ENCODE data around the gene SYP. TPM values are rescaled to one million over a fixed set of nuclear protein-coding genes. Genes with fewer than 3 reads are reported as not detected.

Gene SYP
- total RNA-seq (2014; rRNA removed; shearing (Covaris generic)): 0.16 and 0.53 TPM in 2 replicates

DNA sequence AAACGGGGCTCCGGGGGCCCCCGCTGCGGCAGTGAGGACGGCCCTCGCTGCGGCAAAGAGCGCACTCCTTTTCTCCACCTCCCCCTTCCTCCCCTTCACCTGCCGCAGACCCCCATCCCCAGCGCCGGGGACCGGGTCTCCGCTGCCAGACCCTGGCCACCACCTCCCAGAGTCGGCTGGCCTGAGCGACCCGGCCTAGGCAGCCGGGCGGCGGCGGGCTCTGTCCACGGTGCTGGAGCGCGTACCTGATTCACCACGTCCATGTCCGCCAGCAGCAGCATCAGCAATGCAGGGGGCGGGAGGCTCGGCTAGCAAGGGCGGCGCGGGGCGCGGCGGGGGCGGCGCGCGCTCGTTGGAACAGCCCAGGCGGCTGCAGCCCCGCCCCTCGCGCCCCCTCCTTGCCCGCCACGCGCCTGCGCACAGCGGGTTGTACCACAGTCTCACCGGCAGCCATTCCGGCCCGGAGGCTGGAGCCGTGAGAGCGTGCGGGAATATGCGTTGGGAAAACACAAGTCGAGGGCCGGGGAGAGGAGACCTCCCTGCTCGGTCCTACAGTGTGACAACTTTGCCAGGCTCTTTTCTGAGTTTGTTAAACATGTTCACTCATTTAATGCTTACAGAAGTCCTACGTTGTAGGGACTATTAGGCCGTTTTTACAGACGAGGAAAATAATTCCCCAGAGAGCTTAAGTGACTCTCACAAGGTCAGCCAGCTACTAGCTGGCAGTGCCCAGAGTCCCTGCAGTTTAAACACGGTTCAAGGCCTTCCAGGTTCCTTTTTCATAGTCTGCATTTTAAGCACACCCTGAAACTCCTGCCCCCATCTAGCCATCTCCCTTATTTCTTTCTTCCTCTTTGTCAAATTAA is at the start of gene SYP:
TSS of gene SYP (minus strand) at position 288 of the 866 bp plus-strand sequence. CDS start at position 281, 7 bp downstream.
- DNase-seq (ENCODE audit: low read depth in 1 of 2, low spot score in 2 of 2): peak; percentile 70 to 85
- H3K9me3 ChIP-seq (replicated peaks): no peaks in the 10 kb centered on the region
- H3K36me3 ChIP-seq: no peaks in the 10 kb centered on the region
- H3K27me3 ChIP-seq (replicated peaks): no peaks in the 10 kb centered on the region
- peaks cover 6% of the 10 kb centered on the region; the same call in 1 of the 2 replicates for H3K4me1 ChIP-seq (replicated peaks)
- H3K27ac ChIP-seq: no peak within 1 kb of the TSS
- H3K4me3 ChIP-seq: peak within 1 kb of the TSS; percentile 8; the same call in 1 of the 2 replicates

DNA sequence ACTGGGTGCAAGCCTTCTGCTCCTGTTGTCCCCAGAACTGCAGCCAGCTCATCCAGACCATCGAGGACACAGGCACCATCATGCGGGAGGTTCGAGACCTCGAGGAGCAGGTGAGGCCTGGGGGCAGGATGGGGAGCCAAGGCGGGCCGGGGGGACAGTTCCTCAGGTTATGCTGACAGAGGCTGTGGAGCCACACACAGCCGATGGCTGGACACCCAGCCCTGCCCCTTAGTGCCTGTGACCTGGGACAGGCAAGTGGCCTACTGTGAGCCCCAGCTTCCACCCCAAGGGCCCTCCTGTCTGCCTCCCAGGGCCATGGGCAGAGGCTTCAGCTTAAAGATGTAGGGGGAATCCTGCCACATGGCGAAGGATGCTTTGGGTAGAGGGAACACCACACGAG is 49.6 kb upstream of the SYP start:
- Histone ChIP-seq H3K4me1 (replicated peaks) (no peaks in the 10 kb centered on the region), H3K4me3 (no peak overlapping the region), H3K9me3 (replicated peaks) (no peaks in the 10 kb centered on the region), H3K27me3 (replicated peaks) (no peaks in the 10 kb centered on the region), H3K36me3 (no peaks in the 10 kb centered on the region), H3K27ac (no peak overlapping the region)
- no peak for DNase-seq (ENCODE audit: low read depth in 1 of 2, low spot score in 2 of 2)

DNA sequence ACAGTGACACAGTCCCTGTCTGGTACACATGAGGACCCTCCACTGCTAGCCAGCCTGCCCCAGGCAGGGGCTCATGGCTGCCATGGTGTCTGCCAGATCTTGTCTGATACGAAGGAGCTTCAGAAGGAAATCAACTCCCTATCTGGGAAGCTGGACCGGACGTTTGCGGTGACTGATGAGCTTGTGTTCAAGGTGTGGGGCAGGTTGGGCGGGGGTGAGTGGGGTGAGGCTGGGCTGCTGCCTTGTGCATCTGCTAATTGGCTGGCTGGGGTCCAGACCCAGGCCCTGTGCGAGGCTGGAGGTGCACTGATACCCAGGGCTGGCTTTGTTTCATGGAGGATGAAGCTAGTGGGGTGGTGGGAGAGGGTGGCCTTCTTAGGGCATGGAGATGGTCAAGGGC is 49.1 kb upstream of the SYP start:
- no peak for DNase-seq (ENCODE audit: low read depth in 1 of 2, low spot score in 2 of 2)
- no peaks in the 10 kb centered on the region for H3K9me3 ChIP-seq (replicated peaks)
- H3K4me3 ChIP-seq: no peak overlapping the region
- H3K27ac ChIP-seq: no peak overlapping the region
- H3K4me1 ChIP-seq (replicated peaks): no peaks in the 10 kb centered on the region
- no peaks in the 10 kb centered on the region for H3K27me3 ChIP-seq (replicated peaks)
- H3K36me3 ChIP-seq: no peaks in the 10 kb centered on the region

DNA sequence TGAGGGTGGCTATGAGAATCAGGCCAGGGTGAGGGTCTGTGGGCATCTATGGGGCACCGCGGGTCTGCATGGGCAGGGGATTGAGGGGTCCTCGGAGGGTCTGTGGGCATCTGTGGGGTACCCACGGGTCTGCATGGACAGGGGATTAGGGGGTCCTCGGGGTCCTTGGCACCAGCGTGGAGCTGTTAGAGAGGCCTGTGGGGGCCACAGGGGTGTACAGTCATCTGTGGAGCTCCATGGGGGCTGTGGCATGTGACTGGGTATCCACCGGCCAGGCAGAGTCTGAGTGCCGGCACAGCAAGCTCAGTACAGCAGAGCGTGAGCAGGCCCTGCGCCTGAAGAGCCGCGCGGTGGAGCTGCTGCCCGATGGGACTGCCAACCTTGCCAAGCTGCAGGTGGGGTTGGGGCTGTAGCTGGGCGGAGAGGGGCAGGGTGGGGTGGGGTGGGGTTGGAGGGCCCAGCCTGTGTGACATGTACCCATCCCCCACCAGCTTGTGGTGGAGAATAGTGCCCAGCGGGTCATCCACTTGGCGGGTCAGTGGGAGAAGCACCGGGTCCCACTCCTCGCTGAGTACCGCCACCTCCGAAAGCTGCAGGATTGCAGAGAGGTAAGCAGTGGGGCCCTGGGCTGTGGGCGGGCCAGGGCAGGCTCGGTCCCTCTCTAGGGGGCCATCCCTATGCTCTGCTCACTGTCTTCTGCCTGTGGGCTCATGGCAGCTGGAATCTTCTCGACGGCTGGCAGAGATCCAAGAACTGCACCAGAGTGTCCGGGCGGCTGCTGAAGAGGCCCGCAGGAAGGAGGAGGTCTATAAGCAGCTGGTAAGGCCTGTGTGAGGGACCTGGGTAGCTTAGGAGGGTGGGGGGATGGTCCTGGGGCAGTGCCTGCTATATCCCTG is 48.2 kb upstream of the SYP start:
- DNase-seq (ENCODE audit: low read depth in 1 of 2, low spot score in 2 of 2): no peak
- no peak overlapping the region for H3K4me3 ChIP-seq
- H3K4me1 ChIP-seq (replicated peaks): no peaks in the 10 kb centered on the region

DNA sequence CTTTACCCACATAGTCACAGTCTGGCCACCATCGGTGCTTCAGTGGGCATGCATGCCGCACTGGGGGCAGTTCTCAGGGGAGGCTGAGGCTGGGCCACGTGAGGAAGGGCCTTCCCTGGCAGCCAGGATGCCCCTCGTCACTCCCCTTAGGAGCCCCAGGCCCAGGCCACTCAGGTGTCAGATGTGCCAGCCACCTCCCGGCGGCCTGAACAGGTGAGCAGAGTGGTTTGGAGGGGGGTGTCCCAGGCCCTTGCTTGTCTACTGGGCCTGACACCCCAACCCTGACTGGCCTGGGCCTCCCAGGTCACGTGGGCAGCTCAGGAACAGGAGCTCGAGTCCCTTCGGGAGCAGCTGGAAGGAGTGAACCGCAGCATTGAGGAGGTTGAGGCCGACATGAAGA is 47.4 kb upstream of the SYP start:
- Histone ChIP-seq H3K27ac (no peak overlapping the region), H3K36me3 (no peaks in the 10 kb centered on the region), H3K9me3 (replicated peaks) (no peaks in the 10 kb centered on the region), H3K4me3 (no peak overlapping the region), H3K27me3 (replicated peaks) (no peaks in the 10 kb centered on the region), H3K4me1 (replicated peaks) (no peaks in the 10 kb centered on the region)
- no peak for DNase-seq (ENCODE audit: low read depth in 1 of 2, low spot score in 2 of 2)

More for the DNA sequence above, 48.2 kb upstream of the SYP start:
- no peak overlapping the region for H3K27ac ChIP-seq
- no peaks in the 10 kb centered on the region for H3K36me3 ChIP-seq
- no peaks in the 10 kb centered on the region for H3K9me3 ChIP-seq (replicated peaks)
- no peaks in the 10 kb centered on the region for H3K27me3 ChIP-seq (replicated peaks)

DNA sequence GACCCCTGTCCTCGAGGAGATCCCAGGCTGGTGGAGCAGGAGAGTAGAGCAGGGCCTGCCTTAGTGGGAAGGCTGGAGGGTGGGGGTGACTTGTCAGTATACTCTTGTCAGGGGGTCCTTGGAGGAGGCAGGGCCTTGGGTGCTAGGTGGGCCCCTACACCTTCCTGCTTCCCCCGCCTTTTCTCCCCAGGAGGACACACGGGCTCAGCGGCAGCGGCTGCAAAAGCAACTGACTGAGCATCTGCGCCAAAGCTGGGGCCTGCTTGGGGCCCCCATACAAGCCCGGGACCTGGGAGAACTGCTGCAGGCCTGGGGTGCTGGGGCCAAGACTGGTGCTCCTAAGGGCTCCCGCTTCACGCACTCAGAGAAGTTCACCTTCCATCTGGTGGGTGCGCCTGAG is 46.5 kb upstream of the SYP start:
- H3K9me3 ChIP-seq (replicated peaks): no peaks in the 10 kb centered on the region
- DNase-seq (ENCODE audit: low read depth in 1 of 2, low spot score in 2 of 2): no peak
- no peaks in the 10 kb centered on the region for H3K27me3 ChIP-seq (replicated peaks)
- no peak overlapping the region for H3K4me3 ChIP-seq
- no peak overlapping the region for H3K27ac ChIP-seq
- H3K4me1 ChIP-seq (replicated peaks): no peaks in the 10 kb centered on the region
- no peaks in the 10 kb centered on the region for H3K36me3 ChIP-seq

DNA sequence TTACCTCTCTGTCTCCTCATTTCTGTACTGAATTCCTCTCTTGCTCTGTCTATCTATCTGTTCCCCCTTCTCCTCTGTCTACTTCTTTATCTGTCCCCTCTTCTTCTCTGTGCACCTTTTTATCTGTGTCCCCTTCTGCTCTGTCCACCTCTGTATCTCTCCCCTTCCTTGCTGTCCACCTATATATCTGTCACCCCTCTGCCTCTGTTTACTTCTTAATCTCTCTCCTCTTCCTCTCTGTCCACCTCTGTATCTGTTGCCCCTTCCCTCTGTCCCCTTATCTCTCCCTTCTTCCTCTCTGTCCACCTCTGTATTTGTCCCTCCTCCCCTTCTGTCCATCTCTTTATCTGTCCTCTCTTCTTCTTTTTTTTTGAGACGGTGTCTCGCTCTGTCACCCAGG is 44.2 kb upstream of the SYP start:
- Histone ChIP-seq H3K9me3 (replicated peaks) (no peaks in the 10 kb centered on the region), H3K36me3 (no peaks in the 10 kb centered on the region), H3K27ac (no peak overlapping the region), H3K27me3 (replicated peaks) (no peaks in the 10 kb centered on the region), H3K4me3 (no peak overlapping the region), H3K4me1 (replicated peaks) (no peaks in the 10 kb centered on the region)
- DNase-seq (ENCODE audit: low read depth in 1 of 2, low spot score in 2 of 2): no peak

DNA sequence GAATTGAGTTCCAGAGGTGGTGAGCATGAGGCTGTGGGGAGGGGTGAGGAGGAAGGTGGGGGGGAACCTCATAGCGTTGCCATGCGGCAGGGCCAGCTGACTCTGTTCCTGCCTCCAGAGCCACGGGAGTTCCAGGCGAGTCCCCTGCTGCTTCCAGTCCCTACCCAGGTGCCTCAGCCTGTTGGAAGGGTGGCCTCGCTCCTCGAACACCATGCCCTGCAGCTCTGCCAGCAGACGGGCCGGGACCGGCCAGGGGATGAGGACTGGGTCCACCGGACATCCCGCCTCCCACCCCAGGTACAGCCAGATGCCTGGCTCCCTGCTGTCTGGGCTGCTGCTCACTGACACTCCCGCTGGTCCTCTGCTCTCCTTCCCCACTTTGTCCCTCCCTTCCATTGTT is 43.2 kb upstream of the SYP start:
- no peaks in the 10 kb centered on the region for H3K9me3 ChIP-seq (replicated peaks)
- no peak for DNase-seq (ENCODE audit: low read depth in 1 of 2, low spot score in 2 of 2)
- no peaks in the 10 kb centered on the region for H3K27me3 ChIP-seq (replicated peaks)
- H3K4me3 ChIP-seq: no peak overlapping the region
- no peaks in the 10 kb centered on the region for H3K36me3 ChIP-seq
- no peak overlapping the region for H3K27ac ChIP-seq
- H3K4me1 ChIP-seq (replicated peaks): no peaks in the 10 kb centered on the region

DNA sequence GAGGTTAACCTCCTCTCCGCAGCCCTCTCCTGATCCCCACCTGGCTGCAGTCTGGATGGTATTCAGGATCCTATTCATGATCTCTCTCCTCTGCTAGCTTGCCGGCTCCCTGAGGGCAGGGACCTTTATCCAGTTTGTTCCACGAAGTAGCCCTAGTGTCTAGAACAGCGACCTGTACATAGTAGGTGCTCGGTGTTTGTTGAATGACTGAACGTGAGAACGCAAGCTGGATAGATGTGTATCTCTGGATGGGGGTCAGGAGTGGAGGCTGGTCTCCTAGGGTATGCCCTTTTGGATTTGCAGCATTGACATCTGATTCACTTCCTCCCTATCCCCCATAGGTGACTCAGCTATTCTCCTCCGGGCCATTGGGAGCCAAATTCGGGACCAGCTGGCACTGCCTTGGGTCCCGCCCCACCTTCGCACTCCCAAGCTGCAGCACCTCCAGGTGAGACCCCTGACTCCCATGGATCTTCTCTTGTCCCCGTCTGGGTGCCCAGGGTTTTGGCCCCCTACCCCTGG is 42.6 kb upstream of the SYP start:
- no peak for DNase-seq (ENCODE audit: low read depth in 1 of 2, low spot score in 2 of 2)
- no peaks in the 10 kb centered on the region for H3K36me3 ChIP-seq
- no peaks in the 10 kb centered on the region for H3K4me1 ChIP-seq (replicated peaks)
- no peaks in the 10 kb centered on the region for H3K9me3 ChIP-seq (replicated peaks)
- H3K4me3 ChIP-seq: no peak overlapping the region
- no peak overlapping the region for H3K27ac ChIP-seq
- no peaks in the 10 kb centered on the region for H3K27me3 ChIP-seq (replicated peaks)

DNA sequence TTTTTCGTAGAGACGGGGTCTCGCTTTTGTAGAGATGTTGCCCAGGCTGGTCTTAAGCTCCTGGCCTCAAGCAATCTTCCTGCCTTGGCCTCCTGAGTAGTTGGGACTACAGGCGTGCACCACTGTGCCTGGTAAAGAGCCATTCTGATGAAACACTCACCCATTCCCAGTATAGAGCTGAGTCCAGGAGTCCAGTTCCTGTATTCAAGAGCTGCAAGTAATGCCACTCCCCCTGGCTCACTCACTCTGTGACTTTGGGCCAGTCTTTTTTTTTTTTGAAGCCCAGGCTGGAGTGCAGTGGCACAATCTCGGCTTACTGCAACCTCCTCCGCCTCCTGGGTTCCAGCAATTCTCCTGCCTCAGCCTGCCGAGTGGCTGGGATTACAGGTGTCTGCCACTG is 38.7 kb upstream of the SYP start:
- no peak for DNase-seq (ENCODE audit: low read depth in 1 of 2, low spot score in 2 of 2)
- no peaks in the 10 kb centered on the region for H3K27me3 ChIP-seq (replicated peaks)
- no peaks in the 10 kb centered on the region for H3K36me3 ChIP-seq
- H3K27ac ChIP-seq: no peak overlapping the region
- no peaks in the 10 kb centered on the region for H3K4me1 ChIP-seq (replicated peaks)
- H3K4me3 ChIP-seq: no peak overlapping the region
- no peaks in the 10 kb centered on the region for H3K9me3 ChIP-seq (replicated peaks)

DNA sequence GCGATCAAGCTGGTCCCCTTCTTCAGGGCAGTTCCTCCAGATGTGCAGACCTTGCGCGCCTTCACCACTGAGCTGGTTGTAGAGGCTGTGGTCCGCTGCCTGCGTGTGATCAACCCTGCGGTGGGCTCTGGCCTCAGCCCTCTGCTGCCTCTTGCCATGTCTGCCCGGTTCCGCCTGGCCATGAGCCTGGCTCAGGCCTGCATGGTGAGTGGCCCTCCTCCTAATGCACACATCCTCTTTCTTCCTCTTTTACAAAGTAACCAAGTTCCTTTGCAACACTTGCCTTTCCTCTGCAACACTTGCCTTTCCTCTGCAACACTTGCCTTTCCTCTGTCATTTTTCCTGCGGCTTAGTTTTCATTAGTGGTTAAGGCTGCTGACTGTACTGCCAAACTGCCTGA is 37.1 kb upstream of the SYP start:
- Histone ChIP-seq H3K27me3 (replicated peaks) (no peaks in the 10 kb centered on the region), H3K27ac (no peak overlapping the region), H3K36me3 (no peaks in the 10 kb centered on the region), H3K9me3 (replicated peaks) (no peaks in the 10 kb centered on the region), H3K4me3 (no peak overlapping the region), H3K4me1 (replicated peaks) (no peaks in the 10 kb centered on the region)
- no peak for DNase-seq (ENCODE audit: low read depth in 1 of 2, low spot score in 2 of 2)

DNA sequence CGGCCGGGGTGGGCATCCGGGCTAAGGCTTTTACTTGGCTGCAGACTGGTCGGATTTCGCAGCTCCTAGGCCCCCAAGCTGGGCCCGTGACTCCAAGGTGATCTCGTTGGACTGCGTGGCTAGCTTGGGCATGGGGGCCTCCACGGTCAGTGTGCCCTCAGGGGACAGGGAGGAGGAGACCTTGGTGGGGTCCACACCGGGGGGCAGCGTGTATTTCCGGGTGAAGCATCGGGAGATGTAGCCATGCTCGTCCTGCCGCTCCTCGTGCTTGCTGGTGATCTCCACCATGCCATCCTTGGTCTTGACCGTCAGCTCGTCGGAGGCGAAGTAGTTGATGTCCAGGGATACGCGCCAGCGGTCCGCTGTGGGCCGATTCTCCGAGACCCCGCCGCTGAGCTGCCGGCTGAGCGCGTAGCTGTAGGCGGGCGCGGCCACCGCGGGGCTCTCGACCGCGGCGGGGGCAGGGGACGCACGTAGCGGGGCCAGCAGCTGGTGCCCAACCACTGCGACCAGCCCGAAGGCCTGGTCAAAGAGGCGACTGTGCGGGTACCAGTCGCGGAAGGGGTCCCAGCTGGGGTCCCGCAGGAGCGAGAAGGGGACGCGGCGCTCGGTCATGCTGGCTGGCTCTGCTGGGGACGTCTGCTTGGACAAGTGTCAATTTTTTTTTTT is 34.0 kb upstream of the SYP start:
- no peak for DNase-seq (ENCODE audit: low read depth in 1 of 2, low spot score in 2 of 2)
- no peak overlapping the region for H3K4me3 ChIP-seq
- H3K4me1 ChIP-seq (replicated peaks): no peaks in the 10 kb centered on the region
- H3K36me3 ChIP-seq: no peaks in the 10 kb centered on the region
- H3K27ac ChIP-seq: no peak overlapping the region
- H3K27me3 ChIP-seq (replicated peaks): no peaks in the 10 kb centered on the region
- no peaks in the 10 kb centered on the region for H3K9me3 ChIP-seq (replicated peaks)

DNA sequence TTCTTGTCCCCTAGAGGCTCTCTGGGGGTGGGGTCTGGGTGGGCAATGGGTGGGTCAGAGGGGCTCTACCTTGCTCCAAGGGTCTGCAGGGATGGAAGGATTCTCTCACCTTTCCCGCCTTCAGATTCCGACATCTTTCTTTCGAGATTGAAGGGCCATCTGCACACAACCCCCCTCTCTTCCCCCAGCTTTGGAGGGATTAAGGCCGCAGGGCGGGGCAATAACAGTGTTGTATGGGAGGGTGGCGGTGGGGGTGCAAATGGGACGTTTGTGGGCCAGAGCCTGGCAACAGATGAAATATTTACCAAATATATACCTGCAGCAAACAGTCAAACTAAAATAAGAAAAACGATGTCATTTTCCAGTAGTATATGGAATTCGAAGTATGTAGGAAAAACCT is 33.2 kb upstream of the SYP start, which contains the start of gene CACNA1F:
TSS of gene CACNA1F (minus strand) at position 165 of the 400 bp plus-strand sequence. CDS start at position 134, 31 bp downstream.
- no peaks in the 10 kb centered on the region for H3K27me3 ChIP-seq (replicated peaks)
- H3K4me3 ChIP-seq: no peak within 1 kb of the TSS
- DNase-seq (ENCODE audit: low read depth in 1 of 2, low spot score in 2 of 2): no peak
- H3K9me3 ChIP-seq (replicated peaks): no peaks in the 10 kb centered on the region
- H3K4me1 ChIP-seq (replicated peaks): no peaks in the 10 kb centered on the region
- no peaks in the 10 kb centered on the region for H3K36me3 ChIP-seq
- no peak within 1 kb of the TSS for H3K27ac ChIP-seq
